Non-pigmented ciliary epithelial cell (primary cell): ENCODE data around the gene MYMK.

Experiments
- DNase-seq: peaks from one replicate; pipeline ENCODE4 v3.0.0-alpha.2; 2010; ENCODE audit warnings: low read depth

MYMK gene

DNA sequence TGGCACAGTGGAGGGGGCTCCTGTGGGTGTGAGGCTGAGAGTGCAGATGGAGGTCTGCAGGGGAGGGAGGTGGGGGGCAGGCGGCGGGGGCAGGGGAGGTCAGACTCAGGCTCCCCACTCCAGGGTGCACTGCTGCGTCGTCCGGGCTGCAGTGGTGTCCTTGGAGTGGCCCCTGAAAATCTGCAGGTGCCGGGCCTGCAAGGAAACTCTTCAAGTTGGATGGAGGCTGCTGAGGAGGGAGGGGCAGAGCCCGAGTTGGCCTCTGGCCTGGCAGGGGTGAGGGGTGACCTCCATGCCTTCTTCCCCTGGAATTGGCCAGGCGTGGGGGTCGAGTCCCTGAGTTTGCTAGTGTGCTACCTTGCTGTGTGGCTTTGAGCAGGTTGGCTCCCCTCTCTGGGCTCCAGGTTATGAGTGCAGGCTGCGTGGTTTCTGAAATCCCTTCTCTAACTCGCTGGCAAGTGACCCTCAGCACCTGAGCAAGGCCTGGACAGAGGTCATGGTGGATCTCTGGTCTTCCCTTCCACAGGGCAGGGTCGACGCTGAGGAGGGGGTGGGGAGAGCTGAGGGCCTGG lies 10.6 kb upstream of the MYMK start:
- DNase-seq = no peak

DNA sequence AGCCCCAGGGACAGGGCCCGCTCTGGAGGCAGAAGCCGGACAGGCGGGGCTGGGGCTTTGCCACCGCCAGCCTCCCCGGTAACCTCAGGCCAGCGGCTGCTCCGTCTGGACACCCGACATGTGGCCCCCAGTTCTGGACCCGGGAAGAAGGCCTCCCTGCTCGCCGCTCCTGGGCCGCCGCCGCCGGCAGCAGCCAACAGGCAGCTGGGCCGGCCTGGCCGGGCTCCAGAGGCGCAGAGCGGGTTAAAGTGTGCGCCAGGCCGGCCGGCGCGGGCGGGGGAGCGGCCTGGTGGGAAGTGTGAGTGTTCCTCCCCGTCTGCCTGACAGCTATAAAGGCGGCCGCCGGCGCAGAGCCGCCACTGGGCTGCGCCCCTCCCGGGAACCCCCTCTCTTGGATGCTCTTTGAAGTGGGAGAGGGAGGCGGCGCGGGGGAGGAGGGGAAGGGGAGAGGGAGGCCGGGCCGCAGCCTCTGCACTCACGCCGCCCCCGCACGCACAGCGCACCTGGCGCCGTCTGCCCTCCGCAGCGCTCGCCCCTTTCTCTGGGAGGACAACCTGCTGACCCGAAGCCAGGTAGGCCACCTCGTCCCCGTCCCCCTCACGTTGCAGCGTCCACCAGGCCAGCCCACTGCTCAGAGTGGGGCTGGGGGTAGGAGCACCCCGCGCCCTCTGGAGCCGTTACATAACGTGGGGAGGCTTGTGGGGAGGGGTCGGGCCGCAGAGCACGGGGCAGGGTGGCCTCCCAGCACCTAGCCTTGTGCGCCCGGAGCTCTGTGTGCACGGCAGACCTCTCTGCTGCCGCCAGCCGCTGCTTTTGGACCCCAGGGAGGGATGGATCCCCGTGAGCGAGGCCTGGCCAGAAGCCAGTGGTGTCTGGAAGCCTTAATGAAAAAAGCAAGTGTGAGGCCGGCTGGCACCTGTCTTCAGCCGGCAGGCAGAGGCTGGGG lies 9.9 kb upstream of the MYMK start, which contains the start of gene ADAMTSL2:
Gene ADAMTSL2 (plus strand): TSS at position 359 of the 946 bp plus-strand sequence. CDS start 2,009 bp downstream, outside the sequence.
- no peak for DNase-seq

DNA sequence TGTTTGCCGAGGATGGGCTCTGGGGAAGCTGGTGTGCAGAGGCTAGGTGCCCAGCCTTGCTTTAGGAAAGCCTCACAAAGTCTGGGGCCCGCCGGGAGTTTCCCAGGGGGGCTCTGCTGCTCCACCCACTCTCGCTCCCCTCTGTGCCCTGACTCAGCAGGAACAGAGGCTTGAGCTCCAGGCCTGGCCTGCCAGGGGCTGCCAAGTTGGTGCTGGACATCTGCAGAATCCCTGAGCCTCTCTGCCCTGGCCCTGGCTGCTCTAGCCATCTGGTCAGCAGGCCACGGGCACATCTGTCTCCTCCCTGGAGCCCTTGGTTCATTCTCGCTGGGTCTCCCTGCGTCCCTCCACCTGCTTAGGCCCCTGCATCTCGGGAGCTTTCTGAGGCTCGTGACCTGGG lies 9.1 kb upstream of the MYMK start:
- no peak for DNase-seq

DNA sequence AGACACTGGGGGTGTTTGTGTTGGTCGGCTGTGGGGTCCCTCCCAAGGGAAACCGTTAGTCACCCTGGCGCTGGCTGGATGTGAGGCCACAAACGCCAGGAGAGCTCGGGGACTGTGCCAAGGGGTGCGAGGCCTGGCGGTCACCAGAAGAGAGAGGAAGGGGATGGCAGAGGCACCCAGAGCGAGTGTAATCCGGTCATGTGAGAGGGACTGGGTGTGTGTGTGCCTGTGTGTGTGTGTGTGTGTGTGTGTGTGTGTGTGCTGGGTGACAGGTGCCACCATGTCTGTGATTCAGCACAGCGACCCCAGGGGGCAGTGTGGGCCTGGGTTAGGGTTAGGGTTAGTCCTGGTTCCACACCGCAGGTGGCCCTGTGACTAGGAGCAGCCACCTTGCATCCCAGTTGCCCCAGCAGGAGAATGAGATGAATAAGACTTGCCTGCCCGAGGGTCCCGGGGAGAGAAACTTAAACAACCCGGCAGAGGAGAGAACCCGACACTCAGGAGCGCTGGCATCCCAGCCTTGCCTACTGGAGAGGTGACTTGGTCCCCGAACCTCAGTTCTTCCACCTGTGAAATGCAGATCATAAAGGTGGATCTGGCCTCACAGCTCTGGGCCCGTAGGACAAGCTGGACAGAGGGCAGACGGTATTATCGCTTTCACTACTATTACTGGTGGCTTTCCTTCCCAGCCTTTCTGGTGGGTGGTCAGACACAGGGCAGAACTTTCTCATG lies 8.3 kb upstream of the MYMK start:
- no peak for DNase-seq

DNA sequence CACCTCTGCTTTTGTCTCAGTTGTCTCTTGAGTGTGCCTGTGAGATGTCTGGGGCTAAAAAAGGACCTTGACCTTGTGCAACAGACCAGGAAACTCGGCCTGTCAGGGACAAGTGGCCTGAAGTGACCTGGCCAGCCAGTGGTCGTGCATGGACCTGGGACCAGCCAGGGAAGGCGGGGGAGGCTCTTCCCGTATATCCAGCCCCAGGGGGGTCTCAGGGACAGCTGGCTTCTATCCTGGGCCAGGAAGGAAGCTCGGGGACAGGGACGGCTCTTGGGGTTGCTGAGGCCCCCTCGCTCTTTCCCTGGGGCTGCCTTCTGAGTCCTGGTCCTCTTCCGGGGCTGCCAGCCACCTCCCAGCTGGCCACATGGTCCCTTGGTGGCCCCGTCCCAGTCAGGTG lies 6.5 kb upstream of the MYMK start:
- no peak for DNase-seq

DNA sequence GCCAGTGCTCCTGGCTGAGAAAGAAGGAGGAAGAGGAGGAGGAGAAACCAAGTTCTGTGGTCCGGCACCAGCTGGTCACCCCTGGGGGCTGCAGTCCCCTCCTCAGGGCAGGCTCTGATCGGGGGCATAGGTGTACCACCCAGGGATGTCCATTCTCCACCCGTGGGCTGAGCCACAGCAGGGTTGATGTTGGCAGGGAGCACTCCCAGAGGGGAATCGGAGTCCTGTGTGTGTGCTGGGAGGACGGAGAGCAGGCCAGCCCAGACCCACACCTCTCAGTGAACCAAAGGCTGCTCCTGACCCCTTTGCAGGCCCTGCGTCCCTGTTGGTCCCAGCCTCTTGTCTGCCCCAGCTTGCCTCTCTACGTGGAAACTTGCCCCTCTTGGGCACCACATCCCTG lies 5.1 kb upstream of the MYMK start:
- no peak for DNase-seq

DNA sequence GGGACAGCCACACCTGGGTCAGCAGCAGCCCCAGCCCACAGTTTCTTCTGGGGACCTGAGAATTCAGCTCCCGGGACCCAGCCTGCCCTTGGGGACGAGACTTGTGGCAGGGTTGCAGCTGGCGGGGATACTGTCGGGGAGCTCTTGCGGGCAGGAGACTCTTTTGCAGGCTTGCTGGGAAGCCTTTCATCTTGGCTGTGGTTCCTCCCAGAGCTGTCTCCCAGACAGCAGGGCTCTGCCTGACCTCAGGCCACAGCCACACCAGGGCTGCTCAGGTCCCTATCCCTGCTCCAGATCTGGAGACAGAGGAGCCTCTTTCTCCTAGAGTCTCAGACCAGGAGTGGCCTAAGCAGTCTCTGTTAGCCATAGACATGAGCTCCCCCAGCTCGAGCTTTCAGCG lies 4.7 kb upstream of the MYMK start:
- DNase-seq = no peak

DNA sequence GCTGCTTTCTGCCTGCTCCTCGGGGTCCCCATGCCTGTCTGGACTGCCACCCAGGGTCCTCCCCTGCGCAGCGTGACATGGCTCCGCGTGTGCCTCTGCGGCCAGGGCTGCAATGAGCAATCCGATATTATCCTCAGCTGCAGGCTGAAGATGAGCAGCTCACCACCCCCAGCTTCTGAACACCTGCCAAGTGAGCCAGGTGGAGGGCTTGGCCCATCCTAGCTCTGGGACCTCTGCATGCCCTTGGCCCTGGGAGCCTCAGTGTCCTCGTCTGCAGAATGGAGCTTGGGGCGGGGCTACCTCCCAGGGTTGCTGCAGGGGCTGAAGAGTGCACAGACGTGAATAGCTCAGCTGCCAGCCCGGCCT lies 4.1 kb upstream of the MYMK start:
- no peak for DNase-seq

DNA sequence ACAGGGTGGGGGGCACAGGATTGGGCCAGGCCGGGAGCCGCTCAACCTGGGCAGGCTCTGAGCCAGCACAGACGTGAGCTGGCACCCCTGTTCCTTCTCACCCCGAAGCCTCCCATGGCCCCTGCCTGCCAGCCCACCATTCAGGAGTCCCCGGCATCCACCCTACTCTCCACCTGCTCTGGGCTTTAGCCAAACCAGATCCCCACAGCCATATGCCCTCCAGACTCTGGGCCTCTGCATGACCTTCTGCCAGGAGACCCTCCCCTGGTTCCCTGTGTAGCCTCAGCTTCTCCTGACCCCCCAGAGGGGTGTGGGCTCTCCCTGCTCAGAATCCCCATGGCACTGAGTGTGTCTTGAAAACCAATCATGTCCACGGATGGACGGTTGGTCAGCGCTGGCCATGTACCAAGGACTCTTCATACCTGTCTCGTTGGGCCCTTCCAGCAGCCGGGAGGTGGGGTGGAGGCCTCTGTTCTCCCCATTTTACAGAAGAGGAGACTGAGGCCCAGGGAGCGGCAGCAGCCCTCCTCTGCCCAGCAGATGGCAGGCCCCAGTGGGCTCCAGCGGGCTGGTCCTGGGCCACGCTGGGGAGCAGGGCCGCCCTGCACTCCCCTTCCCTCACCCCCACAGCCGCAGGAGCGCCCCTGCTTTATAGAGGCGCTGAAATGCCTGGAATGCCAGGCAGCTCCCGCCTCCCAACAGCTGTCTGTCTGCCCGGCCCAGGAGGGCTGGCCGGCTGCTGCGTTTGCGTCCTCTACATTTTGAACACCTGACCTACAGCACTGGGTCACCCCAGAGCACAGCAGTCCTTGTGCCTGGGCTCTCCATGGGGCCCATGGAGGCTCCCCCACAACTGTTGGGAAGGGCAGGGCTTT lies 3.5 kb upstream of the MYMK start:
- DNase-seq = no peak

DNA sequence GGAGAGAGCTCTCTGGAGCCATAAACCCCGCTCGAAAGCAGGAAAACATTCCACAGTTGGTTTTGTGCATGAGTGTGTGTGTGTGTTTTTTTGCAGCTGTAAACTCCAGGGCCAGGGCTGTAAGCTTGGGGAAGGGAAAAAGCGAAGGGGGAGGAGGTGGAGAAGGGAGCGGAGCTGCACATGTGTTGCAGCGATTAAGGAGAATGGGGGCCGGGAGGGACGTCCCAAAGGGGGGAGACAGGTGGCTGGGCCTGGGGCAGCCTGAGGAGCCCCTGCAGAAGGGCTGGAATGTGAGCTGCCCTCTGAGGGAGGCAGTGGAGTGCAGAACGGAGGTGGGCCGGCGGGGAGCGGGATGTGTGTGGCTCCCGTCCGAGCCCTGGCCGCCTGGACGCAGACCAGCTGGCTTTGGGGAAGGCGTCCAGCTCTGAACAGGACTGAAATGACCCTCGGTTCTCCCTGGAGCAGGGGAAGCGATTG lies 2.7 kb upstream of the MYMK start:
- no peak for DNase-seq

DNA sequence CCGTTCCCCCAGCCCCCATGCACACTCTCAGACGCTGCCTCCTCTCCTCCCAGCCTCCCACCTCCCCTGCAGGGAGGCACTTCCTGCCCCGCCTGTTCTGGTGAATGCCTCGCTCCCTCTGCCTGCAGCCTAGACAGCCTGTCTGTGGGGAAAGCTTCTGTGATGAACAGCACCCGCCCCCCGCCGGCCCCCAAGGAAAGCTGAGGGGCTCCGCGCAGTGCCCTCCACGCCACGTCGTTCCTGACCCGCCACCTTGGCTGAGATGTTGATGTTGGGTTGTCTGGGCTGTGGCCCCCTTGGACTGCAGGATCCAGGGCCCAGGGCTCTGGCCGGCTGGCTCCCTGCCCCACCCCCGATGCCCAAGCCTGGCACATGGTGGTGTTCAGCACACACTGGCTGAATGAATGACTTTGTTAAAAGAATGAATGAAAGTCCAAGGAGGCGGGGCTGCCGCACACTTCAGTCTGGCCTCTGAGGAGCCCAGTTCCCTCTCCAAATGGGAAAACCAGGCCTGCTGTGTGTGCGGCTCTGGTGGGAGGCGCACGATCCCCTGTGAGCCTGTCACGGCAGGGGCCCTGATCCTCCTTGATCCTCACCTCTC lies 2.1 kb upstream of the MYMK start:
- no peak for DNase-seq

DNA sequence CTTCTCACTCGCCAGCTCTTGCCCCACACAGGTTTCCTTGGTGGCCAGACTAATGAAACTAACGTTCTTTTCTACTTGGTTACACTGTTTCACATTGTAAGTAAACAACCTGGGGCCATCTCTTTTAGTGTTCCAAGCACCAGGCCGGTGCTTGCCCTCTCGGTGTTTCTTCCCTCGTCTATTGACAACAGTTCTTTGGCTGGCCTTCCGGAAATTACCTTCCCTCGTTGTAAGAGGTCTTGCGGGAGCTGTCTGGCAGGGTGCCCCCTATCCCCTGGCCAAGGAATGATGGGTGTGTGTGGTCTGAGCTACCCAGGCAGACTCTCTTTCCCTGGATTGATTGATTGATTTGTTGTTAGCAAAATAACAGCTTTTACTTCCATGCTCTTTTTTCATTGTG lies 918 bp upstream of the MYMK start:
- DNase-seq = no peak

DNA sequence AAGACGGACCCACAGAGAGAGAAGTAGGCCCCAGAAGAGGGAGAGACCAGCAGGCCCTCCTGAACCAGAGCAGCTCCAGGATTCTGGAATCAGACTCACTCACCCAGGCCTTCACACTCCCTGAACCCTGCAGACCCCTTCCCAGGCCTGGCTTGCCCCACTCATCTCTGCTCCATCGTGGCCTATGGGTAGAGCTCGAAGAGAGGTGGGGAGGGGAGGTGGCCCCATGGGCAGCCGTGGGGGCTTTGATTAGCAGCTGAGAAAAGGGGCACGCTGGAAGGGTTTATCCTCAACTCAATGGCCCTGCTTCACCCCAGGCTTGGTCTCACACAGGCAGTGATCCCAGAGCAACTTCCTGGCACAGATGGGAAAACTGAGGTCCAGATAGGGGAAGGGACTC lies 613 bp downstream of the MYMK start:
- DNase-seq = no peak

DNA sequence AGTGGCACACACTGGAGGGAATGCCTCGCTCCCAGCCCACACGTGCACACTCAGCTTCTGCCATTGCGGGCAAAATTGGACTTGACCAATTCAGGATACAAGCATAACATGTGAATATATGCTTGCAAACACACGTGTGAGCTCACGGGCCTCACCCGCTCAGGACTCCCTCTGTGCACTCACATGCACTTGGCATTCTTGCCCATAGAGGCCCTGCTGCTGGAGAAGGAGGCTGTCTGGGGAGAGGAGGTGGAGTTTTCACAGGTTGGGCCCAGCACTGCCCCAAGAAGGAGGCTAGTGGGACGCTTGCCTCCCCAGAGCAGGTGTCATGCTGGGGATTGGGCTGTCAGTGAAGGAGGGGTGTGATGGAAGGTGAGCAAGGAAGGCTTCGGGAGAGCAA lies 1.7 kb downstream of the MYMK start:
- no peak for DNase-seq

DNA sequence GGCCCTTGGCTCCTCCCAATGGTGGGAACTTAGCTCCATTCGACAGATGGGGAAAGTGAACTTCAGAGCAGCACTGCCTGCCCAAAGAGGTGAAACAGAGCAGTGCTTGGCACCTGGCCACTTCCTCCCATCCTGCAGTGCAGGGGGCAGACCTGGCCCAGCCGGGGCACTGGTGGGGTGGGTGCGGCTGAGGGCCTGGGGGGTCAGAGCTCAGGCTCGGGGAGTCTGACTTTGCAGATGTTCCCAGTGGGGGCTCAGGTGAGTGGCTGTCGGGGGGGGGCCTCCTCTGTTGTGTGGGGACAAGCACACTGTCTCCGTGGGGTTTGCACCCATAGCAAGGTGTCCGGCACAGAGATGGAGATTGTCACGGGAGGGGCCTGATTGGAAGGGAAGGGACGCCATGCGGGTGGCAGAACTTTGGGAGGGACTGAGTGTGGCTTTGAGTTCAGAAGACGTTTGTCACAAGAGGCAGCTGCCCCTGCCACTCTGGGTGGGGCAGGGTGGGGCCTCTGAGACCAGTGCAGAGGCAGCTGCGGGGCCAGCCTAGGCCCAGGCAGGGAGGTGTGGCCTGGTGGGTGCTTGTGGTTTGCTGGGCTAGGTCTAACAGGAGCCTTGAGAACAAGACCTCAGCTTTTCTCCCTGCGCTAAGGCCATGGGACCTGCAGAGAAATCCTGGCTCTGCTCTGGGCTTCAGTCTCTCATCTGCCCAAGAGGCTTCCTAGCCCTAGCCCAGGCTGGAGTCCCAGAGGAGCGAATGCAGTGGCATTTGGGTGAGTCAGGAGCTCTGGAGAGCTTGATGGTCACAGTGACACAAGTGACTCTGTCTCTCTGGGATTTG lies 2.5 kb downstream of the MYMK start:
- DNase-seq = no peak

DNA sequence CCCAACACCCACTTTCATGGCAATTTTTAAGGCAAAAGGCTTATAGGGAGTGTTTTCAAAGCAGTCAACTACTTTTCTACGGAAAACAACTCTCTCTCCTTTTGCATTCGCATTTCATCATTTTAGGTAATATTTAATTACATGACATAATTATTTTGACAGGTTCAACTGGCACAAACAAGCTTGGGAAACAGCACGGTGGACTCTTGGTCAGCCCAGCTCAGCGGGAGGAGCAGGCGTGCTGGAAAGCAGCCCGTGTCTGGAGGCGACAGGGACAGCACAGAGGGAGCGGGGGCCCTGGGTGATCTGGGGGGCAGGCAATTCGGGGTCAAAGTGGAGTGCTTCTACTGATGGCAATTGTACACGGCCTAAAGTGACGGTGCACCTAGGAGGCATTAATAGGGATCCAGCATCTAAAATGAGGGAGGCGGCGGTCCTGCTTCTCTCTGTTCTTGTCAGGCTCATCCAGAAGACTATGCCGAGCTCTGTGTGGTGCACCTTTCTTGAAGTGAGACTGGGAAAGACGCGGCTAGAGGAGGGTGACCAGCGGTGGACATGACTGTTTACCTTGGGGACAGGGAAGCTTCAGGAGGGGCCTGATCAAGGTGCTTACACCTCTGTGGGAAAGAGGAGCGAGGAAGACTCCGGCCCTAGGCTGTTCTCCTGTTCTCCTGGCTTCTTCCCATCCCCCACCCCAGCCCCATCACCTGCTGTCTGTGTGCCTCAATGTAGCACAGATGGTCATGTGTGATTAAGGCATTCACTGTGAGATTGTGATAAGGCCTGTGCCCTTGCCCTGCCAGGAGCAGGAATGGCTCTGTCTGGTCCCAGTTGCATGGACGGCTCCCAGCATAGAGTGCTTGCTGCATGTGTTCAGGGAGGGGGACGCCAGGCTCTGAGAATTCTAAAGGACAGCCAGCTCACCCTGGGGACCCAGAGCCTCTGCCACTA lies 3.4 kb downstream of the MYMK start:
- no peak for DNase-seq

DNA sequence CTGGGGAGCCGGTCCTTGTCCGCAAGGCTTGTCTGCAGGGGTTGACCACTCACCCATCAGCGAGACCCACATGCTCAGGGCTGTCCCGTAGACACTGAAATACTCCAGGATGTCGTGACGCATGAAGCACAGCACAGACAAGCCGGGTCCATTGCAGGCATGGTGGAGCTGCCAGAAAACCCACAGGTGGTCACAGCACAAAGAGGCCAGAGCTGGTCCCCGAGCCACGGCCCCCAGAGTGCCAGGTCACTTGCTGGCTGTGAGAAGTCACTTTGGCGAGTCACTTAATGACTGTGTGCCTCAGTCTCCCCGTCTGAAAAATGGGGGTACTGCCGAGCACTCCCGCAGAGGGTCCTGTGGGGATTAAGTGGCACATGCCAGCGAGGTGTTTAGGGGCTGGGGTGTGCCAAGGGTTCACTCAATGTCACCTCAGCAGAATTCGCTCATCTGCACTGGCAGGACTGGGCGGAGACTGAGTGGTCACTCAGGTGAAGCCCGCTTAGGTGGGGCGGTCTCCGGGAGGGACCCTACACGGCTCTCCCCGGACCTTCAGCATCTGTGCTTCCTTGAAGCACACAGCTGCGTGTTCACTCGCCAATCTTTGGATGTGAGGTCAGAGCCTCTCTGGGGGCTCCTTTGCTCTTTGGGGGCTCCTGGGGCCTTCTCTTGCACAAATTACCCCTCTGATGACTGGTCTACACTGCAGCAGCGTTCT lies 4.5 kb downstream of the MYMK start:
- no peak for DNase-seq

DNA sequence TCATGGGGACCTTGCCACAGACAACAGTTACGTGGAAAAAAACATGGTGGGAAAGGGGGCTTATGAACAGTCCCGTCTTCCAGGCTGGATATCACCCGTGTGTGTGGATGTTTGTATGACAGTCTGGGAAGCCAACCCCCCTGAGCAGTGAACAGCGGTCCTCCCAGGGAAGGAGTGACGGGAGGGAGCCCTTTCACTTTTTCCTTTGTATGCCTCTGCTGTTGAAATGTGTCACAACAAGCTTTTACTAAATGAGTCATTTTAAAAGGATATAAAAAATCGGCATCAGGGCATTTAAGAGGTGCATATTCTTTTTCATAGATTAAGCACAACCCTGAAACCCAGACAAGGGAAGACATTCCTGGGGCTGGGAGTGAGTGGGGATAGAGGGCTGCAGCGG lies 5.1 kb downstream of the MYMK start:
- DNase-seq = no peak
